Mammary epithelial cell (primary cell): ENCODE measurements around the gene SLC29A1.

Source experiments
- CTCF ChIP-seq, 2 donors: IDR thresholded peaks in 1 of 2; conservative IDR thresholded peaks in 1 of 2; 2 replicates each; pipeline ENCODE4 v1.5.1; 2011 to 2012; ENCODE audit warnings: inconsistent platforms in 2 of 2, low read length in 2 of 2, mild to moderate bottlenecking in 2 of 2, control low read depth in 1 of 2, low read depth in 1 of 2; ENCODE audit not compliant: insufficient read depth in 1 of 2; ENCODE audit errors: extremely low read depth in 1 of 2
- EZH2 ChIP-seq: IDR thresholded peaks from 2 replicates; pipeline ENCODE4 v1.6.1; 2012; ENCODE audit warnings: low read length, inconsistent platforms, borderline replicate concordance

- TF ChIP-seq CTCF (conservative IDR thresholded peaks at IDR 0.05 in 1 of 2, IDR thresholded peaks at IDR 0.05 in 1 of 2; ENCODE audit: extremely low read depth in 1 of 2, insufficient read depth in 1 of 2, low read depth in 1 of 2, low read length in 2 of 2) (no peak), EZH2 (no peak)
These were observed 25.2 kb downstream of the SLC29A1 start for GRCh38 chr6:44248579-44248978.
